GM18873 (cell line): ENCODE results near the gene MMP28.

Source experiments
- ATAC-seq: cut with Tn5 transposase; IDR thresholded peaks from one replicate; pipeline ENCODE4 v1.9.1; 2021; ENCODE audit warnings: mild to moderate bottlenecking, moderate library complexity, moderate number of reproducible peaks; ENCODE audit not compliant: unreplicated experiment, low FRiP score

The MMP28 gene

DNA sequence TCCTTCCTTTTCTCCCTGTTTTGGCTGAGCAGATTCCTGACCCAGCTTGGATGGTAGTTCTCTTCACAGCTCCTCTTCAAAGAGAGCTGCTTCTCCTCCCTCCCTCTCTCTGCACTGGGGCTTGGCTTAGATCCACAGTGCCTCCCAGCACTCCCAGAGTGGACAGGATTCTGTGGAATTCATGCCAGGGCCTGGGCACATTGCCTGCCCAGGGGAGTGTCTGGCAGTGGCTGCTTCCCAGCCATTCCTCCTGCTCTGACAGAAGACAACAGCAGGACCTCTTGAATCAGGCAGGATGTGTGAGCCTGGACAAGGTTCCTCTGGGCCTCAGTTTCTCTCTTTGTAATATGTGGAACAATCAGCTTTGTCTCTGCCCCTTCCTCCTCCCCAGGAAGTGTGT lies 4.5 kb upstream of the MMP28 start:
- no peak for ATAC-seq

DNA sequence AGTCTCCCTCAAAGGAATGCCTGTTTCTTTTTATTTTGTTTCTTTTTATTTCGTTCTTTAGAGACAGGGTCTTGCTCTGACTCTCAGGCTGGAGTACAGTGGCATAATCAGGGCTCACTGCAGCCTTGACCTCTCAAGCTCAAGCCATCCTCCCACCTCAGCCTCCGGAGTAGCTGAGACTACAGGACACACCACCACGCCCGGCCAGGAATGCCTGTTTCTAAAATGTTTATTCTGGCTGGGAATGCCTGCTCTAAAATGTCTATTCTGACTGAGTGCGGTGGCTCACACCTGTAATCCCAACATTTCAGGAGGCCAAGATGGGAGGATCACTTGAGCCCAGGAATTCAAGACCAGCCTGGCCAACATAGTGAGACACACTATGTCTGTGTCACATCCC lies 2.5 kb upstream of the MMP28 start:
- no peak for ATAC-seq

DNA sequence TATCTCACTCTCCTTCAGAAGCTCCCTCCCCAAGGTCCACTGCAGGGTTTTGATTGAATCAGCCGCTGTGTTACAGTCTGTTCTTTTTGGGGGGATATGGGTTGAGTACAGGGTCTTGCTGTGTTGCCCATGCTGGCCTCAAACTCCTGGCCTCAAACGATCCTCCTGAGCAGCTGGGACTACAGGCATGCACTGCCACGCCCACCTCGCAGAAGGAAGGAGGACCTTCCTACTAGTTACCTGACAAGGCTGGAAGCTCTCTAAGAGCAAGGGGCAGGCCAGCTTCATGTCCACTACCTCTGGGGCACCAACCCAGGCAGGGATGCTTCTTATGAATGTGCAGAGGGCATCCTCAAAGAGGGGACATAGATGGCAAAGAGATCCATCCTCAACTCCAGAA lies 1.9 kb upstream of the MMP28 start:
- ATAC-seq: no peak

DNA sequence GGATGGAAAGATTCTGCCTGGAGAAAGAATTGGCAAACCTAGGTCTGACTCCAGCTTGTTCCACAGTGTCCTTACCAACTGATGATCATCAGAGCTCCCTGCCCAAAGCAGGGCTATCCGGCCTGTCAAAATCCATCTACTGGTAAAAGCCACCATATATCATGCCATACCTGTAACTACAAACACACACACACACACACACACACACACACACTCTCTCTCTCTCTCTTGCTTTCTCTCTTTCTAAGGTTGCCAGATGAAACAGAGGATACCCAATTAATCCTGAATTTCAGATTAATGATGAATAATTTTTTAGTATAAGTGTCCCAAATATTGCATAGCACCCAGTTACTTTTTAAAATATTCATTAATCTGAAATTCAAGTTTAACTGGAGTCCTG lies 1.5 kb upstream of the MMP28 start:
- no peak for ATAC-seq

DNA sequence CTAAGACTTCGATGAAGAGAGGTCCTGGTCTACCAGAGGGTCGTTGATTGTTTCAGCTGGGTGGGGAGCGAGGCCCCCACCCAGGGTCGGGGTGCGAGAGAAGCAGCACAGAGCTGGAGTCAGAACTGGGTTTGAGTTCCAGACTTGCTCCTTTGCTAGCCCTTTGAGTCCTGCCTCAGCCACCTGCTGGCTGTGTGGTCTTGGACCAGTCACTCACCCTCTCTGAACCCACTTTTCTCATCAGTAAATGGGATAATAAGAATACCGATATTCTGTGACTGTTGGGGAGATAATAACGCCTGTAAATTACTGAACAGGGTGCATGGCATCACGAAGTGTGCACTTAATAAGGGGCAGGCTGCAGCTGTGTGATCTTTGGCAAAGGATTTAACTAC lies 427 bp upstream of the MMP28 start:
- ATAC-seq: no peak

DNA sequence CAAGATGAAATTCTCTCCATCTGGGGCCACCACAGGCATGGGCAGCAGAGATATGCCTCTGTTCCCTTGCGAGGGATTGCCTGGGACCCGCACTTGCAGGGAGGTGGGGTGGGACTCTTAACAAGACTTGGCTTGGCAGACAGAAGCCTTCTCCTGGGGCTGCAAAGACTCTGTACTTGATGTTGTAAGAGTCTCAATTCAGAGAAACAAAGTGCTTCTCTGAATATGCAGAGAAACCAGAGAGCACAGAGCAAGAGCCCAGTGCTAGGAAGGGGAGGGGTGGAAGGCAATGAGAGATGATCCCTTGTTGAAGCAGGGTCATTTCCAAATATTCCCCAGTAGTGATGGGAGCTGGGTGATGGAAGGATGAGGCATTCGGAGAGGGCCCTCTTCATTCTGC lies 2.2 kb downstream of the MMP28 start:
- no peak for ATAC-seq

DNA sequence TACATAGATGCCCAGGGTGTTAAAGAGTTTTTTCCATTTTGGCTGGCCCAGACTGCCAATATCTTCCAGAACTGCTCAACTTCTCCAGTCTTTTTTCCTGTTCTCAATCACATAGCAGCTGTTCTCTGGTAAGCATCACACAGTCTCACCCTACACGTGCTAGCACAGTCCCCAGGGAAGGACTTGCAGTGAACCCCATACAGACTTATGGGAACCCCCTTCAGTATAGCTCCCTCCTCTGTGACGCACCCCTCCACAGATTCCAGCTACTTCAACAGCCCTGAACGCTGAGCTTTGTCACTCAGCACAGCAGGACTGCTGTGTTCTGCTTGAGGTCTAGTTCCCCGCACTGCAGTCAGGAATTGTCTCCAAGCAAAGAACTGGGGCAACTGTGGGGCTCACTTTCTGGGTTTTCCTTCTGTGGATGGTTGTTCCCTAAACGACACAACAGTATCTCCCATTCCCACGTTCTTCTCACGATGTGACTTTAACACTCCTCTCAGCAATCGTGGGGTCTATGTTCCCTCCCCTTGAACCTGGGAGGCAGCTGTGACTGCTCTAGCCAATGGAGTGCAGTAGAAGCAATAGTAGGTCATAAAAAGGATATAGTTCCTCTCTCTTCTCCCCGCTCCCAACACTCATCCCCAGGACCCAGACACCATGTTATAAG lies 3.6 kb downstream of the MMP28 start:
- ATAC-seq: no peak

DNA sequence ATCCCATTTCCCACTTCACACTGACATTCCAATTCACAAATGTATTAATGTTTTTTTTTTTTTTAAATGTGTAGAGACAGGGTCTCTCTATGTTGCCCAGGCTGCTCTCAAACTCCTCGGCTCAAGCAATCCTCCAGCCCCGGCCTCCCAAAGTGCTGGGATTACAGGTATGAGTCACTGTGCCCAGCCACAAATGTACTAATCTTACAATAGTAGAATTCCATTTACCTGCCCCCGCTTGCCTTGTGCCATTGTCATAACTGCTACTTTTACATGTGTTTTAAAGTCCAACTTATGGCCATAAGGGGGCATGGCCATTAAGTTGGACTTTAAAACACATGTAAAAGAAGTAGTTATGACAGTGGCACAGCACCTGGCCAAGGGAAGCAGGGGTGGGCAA lies 4.6 kb downstream of the MMP28 start:
- no peak for ATAC-seq

DNA sequence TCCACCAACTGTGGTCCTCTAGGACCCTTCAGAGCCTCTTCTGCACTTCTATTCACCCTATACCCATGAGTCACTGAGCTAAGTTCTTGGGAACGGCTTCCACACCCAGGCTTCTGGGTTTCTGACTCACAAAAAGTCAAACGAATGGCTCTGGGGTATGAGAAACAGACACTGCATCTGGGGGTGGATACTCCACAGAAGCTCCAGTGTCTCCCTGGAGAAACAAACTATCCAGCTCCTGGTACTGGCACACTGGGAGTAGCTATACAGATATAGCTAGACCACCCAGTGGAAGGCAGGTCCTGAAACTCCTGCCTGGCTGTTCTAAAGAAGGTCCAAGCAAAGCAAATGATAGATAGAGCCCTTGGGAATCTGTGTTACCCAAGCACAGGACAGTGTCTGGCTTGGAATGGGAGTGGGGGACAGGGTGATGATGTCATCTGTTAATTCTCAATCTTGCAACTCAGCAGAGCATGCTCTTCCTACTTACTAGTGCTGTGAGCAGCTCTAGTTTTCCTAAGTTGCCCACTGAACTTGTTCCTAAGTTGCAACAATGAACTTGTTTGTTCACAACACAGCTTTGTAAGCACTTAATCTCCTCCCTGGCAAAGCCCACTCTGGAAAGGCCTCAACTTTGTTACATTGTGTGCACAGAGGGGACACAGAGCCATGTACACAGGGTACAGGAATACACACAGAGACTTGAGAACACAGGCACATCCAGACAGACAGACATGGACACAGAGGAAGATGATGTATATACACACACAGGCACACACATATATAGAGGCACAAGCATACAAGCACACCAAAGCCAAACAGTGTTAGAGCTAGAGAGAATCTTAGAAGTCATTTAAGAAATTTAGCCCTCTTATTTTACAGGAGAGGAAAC lies 6.7 kb downstream of the MMP28 start:
- ATAC-seq: no peak

DNA sequence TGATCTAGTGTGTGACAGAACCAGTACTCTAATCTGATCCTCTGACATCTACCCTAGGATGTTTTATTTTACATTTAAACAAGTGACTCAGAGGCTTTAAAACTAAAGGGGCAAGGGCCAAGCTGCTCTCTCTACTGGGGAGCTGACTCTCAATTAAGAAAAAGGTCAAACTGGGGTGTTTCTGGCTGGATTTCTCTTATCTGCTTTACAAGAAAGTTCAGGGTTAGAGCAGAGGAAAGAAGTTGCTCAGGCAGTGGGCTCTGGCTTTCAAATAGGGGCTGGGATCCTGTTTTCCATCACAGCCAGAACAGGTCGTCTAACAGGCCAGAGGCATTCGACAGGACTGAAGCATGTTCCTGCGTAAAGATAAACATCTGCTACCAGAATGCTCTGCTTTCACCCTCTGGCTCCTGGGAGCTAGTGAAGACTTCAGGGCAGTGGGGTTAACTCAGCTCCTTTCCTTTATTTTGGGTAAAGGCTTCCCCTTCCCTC lies 8.5 kb downstream of the MMP28 start:
- ATAC-seq: no peak

DNA sequence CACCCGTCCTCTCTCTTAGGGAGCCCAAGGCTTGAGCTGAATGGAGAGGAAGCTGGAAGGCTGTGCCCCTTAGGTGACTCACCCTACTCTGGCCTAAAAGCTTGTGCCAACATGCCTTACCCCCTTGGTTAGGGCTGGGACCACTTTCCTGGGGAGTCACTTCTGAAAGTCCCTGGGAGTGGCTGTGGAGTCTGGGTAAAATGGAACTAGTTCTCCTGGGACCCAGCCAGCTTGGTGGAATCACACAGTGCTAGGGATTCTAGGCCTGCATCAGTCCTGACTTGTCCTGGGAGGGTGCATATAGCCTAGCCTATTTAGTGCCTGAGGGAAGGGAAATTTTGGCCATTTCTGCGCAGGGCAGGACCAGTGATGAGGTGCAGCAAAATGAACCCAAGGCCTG lies 10.5 kb downstream of the MMP28 start:
- no peak for ATAC-seq

DNA sequence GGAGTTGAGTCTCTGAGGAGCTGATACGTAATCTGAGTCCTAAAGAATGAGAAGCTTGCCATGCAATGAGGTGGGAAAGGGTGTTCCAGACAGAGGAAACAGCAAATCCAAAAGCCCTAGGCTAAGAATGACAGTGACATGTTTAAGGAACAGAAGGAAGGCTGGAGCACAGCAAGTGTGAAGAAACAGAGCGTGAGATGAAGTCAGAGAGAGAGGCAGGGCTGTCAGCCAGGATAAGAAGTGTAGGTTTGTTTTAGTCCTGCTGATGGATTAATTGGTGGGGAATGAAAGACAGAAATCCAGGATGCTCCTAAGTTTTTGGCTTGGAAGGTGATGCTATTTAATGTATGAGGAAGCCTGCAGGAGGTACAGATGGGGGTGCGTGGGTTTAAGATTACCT lies 14.5 kb downstream of the MMP28 start:
- ATAC-seq: no peak

DNA sequence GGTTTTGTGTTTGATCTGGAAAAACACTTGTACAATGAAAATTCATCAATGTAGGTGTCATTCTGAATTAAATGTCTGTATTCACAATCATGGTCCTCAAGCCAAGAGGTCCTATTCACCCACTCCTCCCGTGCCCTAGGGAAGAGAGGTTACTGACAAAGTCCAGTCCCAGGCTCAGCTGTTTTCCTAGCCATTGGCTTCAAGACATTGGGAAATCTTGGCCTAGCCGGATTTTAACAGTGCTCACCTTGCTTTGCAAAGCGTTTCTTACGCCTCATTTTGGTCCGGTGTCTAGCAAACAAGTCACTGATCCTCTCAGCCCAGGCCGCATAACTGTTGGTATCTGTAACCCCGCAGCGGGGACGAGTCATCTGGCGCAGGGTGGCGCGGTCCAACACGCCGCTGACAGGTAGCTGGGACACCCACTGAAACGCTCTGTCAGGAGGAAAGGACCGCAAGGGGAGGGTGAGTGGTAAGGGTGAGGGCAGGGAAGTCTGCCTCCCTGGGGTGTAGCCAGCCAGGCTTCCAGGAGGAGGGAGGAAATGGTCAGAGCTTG lies 16.7 kb downstream of the MMP28 start:
- ATAC-seq: no peak

DNA sequence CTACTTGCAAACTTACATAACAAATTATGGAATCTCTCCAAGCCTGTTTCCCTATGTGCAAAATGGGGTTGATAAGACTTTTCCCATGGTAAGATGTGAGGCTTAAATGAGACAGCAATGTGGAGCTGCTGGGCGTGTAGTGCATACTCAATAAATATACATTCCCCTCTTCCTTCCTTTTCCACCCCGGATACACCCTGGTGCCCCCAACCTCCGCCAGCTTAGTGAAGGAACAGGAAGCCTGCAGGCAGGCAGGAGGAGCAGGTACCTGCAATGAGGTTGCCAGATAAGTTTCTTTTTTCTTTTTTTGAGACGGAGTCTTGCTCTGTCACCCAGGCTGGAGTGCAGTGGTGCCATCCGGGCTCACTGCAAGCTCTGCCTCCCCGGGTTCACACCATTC lies 19.9 kb downstream of the MMP28 start:
- ATAC-seq: no peak

DNA sequence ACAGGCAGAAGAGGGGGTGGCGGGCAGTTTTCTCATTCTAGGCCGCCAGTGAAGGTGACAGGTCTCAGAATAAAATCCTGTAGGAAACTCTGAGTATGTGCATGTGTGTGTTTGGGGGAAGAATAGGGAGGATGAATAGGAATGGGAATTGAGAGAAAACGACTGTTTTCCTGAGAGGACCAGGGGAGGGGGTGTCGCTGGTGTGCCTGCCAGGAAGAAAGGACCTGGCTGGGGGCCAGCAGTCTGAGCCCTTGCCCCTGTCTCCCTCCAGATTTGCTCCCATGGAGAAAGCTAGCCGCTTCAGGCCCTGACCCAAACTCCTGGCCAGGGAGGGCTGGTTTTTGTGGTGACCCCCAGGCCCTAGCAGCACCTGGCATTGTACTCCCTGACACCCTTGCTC lies 20.4 kb downstream of the MMP28 start:
- ATAC-seq: no peak

DNA sequence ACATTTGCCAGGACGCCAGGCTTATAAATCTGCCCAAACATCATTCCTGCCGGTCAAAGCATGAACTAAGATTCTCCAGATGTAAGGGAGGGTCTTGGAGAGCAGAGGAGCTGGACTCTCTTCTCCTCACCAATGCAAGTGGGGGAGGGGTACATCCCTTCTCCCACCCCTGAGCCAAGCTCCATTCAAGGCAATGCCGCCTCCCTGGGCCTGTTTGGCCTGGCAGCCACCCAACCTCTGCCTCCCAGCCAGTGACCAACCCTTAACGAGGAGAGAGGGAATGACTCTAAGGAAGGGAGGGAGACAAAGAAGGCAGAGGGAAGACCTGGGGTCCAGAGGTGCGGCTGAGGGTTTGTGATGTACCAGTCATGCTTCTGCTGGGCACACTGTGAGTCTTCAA lies 20.9 kb downstream of the MMP28 start:
- no peak for ATAC-seq

DNA sequence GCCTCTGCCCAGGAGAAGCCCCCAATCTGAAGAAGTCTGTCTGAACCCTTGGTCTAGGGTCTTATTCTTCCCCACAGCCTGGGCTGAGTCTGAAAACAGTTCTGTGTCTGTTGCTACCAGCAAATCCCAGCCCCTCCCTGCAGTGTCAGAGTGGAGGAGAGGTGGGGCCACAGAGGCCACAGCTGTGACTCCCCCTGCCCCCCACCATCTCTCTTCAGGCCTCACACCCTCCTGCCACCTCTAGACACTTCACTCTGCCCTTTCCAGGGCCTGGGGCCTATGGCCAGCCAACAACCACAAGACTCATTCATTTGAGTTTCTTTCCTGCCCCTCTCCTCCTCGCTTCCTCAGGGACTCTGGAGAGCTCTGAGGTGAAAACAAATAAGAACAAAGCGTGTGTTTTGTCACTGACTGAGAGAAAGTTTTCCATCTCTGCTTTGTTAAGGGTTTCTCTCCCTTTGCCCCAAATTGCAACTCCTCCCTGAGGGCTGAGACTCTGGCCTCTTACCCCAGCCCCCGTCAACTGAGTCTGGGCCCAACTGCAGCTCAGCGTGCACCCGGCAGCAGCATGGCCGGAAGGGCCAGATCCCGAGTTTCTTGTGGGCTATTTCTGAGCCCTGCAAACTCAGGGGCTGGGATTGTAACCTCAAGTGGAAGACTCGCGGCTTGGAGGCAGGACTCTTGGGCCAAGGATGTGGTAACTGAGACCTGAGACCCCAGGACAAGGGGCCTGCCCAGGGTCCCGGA lies 21.6 kb downstream of the MMP28 start:
- ATAC-seq: no peak

DNA sequence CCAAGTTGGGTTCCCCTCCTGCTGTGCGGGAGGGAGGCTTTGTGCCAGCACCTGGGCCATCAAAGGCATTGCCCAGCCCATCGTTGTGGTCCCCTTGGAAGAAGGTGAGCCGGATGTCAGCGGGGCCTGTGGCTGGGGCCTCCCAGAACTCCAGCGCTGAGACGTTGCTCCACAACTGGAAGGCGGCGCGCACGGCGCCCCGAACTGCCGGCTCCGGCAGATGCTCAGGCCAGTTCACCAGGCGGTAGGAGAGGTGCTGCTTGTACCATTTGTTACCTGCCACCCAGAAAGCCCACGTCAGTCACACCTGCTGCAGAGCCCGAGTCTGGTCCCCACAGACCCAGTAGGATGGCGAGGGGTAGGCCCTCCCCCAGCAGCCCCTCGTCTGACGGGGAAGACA lies 22.3 kb downstream of the MMP28 start:
- ATAC-seq: no peak

DNA sequence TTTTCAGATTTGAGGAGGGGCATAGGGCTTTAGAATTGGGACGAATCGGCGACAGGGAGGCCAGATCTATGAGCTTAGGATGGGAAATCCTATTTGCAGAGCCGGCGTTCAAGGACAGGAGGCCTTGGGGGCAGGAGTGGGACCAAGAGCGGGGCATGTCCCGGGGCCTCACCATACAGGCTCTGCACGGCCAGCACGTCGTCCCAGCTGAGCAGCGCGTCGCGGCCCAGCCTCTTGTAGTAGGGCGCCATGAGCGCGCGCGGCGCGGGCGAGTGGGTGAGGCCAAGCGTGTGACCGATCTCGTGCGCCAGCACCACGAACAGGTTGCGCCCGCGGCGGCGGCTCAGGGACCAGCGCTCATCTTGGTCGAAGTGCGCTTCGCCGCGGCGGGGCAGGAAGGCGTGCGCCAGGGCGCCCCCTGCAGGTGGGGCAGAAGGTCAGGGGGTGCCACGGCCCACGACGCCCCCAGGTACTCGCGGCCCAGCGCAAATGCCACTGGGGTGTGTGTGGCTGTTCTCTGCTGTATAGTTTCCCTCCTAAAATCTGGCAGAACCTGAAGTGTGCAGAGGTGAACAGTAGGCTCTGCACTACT lies 25.4 kb downstream of the MMP28 start:
- no peak for ATAC-seq

DNA sequence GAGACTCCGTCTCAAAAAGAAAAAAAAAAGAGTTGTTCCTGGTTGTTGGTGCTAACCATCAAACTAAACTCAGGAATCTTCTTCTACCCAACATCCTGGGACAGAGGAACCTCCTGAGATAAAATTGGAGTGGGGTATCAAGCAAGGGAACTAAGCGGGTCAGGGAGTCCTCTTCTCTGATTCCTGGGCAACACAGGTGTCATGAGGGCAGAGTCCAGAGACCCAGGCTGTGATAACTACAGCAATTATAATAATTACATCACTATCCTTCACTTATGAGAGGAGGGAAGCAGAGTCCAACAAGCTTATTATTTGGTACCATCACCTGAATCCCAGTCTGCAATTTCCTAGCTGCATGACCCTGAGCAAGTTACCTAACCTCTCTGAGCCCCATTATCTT lies 26.6 kb downstream of the MMP28 start:
- no peak for ATAC-seq
